CD4-positive, alpha-beta T cell treated with Interleukin-1 beta for 1 hour (primary cell): ENCODE data around the gene PSMG4.

Experiments used
- DNase-seq, 2 donors: peaks; one replicate each; pipeline ENCODE4 v3.0.0-alpha.2; 2020 to 2022

PSMG4 gene

GRCh38 chr6:3252861-3253596, 5.7 kb upstream of the PSMG4 start:
- DNase-seq: no peak

- no peak for DNase-seq
Measured at GRCh38 chr6:3253597-3253961, 5.2 kb upstream of the PSMG4 start.

- no peak for DNase-seq
Measured at GRCh38 chr6:3258201-3258600, 546 bp upstream of the PSMG4 start.

GRCh38 chr6:3259491-3259958, 778 bp downstream of the PSMG4 start:
- peak; percentile 19 to 22 for DNase-seq

- DNase-seq: no peak
Measured at GRCh38 chr6:3260296-3260695, 1.5 kb downstream of the PSMG4 start.

GRCh38 chr6:3260772-3261517, 2.2 kb downstream of the PSMG4 start:
- no peak for DNase-seq

GRCh38 chr6:3261518-3261820, 2.7 kb downstream of the PSMG4 start:
- no peak for DNase-seq

- no peak for DNase-seq
Measured at GRCh38 chr6:3261921-3262320, 3.2 kb downstream of the PSMG4 start.

GRCh38 chr6:3263096-3263495, 4.3 kb downstream of the PSMG4 start:
- no peak for DNase-seq

GRCh38 chr6:3264356-3264755, 5.6 kb downstream of the PSMG4 start:
- no peak for DNase-seq

GRCh38 chr6:3265671-3266070, 6.9 kb downstream of the PSMG4 start:
- no peak for DNase-seq

GRCh38 chr6:3266170-3266569, 7.4 kb downstream of the PSMG4 start:
- DNase-seq: no peak

GRCh38 chr6:3267162-3267561, 8.4 kb downstream of the PSMG4 start:
- no peak for DNase-seq

GRCh38 chr6:3268680-3269079, 9.9 kb downstream of the PSMG4 start:
- DNase-seq: no peak

- no peak for DNase-seq
Measured at GRCh38 chr6:3269281-3269975, 10.7 kb downstream of the PSMG4 start.

GRCh38 chr6:3270258-3270657, 11.5 kb downstream of the PSMG4 start:
- DNase-seq: no peak

- DNase-seq: no peak
Measured at GRCh38 chr6:3271756-3272155, 13.0 kb downstream of the PSMG4 start.

GRCh38 chr6:3272911-3273547, 14.3 kb downstream of the PSMG4 start:
- DNase-seq: no peak

- DNase-seq: no peak
Measured at GRCh38 chr6:3273707-3274521, 15.2 kb downstream of the PSMG4 start.

- DNase-seq: no peak
Measured at GRCh38 chr6:3276174-3277167, 17.7 kb downstream of the PSMG4 start.

GRCh38 chr6:3277251-3277650, 18.5 kb downstream of the PSMG4 start:
- no peak for DNase-seq
